ENCODE measurements around the gene TMBIM4.
"Not testable (repeated sequence)": the region's sequence is repeated elsewhere in the genome, so short reads cannot be mapped to it uniquely, and the experiment has no call there.

Gene TMBIM4

GRCh38 chr12:66182956-66183355 is 13.2 kb upstream of the TMBIM4 start:
- DNase-seq = no peak

DNA sequence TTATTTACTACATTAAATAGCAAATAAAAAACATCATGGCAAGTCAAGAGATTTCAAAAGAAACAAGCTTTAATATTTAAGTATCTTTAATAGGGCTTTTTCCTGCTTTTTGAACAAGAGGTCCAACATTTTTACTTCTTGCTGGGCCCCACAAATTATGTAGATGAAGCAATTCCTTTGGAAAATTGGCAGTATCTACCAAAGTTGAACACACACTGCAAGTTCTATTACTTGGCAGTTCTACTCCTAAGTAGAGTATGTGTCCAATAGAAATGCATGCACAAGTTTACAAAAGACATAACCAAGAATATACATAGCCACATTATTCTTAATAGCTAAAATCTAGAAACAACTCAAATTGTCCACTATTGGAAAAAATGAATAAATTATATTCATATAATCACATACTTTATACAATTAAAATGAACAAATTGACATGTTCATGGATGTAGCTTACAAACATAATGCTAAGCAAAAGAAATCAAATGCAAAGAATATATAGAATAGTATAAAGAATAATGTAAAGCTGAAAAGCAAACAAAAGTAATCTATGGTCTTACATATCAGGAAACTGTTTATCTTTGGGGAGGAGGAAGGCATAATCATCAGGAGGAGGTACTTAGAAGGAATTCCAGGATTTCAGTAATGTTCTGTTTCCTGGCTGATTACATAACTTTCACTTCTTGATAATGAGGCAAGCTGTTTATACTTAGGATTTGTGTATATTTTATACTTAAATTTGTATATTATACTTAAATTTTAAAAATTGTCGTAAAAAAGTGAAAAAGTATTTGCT is 6.5 kb upstream of the TMBIM4 start:
- no peak for DNase-seq

- not testable (repeated sequence) for DNase-seq
Measured at GRCh38 chr12:66174391-66175325, 4.9 kb upstream of the TMBIM4 start.

DNA sequence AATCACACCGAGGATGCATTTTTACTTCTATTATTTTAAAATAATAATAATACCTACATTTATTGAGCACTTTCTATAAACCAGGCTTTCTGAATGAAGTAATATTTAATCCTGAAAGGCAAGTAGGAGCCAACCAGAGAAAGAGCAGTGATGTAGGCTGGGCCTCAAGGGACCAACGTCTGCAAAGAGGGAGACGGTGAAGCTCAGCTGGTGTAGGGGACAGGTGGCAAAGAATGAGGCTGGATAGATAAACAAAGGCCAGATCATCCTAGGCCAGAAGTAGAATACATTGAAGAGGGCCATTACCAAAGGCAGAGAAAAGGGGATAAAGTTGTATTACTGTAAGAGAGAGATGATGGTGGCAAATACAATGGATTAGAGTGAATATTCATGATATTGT is 810 bp upstream of the TMBIM4 start:
- DNase-seq = no peak

DNA sequence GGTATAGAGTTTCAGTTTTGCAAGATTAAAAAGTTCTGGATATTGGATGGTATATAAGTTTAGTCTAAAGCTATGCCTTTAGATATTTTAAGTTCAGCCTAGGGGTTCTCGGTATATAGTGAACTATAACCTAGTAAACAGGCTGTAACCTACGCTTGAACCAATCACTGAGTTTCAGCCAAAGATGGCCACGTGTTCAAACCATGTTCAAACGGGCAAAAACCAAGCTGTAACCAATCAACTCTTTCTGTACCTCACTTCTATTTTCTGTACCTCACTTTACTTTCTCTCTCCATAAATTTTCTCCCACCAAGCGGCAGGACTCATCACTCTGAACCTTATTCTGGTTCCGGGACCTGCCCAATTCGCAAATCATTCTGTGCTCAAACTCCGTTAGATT is 1.4 kb downstream of the TMBIM4 start:
- DNase-seq = peak; percentile 46

DNA sequence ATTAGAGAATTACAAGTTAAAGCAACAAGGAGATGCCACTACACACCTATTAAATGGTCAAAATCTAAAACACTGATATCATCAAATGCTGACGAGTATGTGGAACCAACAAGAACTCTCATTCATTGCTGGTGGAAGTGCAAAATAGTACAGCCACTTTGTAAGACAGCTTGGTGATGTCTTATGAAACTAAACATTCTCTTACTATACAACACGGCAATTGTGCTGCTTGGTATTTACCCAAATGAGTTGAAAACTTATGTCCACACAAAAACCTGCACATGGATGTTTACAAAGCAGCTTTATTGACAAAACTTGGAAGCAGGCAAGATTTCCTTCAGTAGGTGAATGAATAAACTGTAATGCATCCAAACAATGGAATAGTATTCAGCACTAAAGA is 3.2 kb downstream of the TMBIM4 start:
- DNase-seq = no peak

- no peak for DNase-seq
Measured at GRCh38 chr12:66165141-66165540, 4.7 kb downstream of the TMBIM4 start.

DNA sequence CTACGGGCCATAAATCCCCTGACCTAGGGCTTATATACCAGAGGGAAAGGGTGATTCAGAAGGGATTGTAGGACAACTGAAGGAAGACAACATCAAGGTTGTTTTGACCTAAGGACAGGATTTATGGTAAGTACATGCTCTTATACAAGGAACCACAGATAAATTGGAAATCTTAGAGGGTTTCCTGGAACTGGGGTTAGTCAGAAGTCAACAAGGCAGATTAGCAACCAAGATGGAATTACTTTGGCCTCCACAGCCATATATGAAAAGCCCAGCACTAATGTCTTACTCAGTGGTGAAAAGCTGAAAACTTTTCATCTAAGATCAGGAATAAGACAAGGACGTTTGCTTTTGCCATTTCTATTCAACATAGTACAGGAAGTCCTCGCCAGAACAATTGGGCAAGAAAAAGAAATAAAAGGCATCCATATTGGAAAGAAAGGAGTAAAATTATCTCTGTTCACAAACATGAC is 5.4 kb downstream of the TMBIM4 start:
- DNase-seq = no peak

DNA sequence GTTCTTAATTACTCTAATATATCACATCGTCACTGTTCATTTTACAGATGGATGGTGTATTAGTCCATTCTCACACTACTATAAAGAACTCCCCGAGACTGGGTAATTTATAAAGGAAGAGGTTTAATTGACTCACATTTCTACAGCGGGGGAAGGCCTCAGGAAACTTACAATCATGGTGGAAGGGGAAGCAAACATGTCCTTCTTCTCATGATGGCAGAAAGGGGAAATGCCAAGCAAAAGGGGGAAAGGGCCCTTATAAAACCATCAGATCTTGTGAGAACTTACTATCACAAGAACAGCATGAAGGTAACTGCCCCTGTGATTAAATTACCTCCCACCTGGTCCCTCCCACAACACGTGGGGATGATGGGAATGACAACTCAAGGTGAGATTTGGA is 6.5 kb downstream of the TMBIM4 start:
- DNase-seq = no peak

DNA sequence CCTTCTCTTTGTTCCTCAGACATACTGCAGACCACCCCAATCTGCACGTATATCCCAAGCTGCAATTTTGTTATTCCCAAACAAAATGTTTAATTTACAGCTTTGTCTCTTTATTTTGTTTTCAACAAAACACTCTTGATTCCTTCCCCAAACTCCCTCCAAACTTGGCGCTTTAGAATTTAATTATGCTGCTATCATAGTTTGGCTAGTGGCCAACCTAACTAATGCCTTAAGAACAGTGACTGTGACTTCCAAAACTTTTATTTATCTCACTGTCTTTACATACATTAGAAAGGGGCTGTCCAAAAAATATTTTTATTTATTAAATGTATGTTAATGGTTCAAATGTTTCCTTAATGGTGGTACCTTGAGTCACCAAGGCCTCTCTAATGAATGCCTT is 7.1 kb downstream of the TMBIM4 start:
- DNase-seq = no peak

DNA sequence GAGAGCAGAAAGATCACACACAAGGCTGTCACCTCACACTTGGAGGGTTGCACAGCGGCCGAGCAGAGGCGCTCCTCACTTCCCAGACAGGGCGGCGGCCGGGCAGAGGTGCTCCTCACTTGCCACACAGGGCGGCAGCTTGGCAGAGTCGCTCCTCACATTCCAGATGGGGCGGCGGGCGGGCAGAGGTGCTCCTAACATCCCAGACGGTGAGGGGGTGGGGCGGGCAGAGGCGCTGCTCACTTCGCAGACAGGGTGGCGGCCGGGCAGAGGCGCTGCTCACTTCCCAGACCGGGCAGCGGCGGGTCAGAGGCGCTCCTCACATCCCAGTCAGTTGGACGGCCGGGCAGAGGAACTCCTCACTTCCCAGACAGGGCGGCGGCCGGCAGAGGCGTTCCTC is 9.1 kb downstream of the TMBIM4 start:
- no peak for DNase-seq

DNA sequence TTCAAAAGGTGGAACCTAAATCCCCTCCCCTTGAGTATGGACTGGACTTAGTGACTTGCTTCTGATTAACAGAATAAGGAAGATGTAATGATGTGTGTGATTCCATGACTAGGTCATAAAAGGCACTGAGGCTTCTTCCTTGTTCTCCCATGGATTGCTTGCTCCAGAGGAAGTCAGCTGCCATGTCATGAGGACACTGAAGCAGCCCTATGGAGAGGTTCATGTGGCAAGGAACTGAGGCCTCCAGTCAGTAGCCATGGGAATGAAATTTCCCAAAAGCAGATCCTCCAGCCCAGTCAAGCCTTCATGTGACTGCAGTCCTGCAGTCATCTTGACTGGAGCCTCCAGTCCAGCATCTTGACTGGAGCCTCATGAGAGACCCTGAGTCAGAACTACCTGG is 10.7 kb downstream of the TMBIM4 start:
- no peak for DNase-seq

- DNase-seq = no peak
Measured at GRCh38 chr12:66156654-66157053, 13.1 kb downstream of the TMBIM4 start.

DNA sequence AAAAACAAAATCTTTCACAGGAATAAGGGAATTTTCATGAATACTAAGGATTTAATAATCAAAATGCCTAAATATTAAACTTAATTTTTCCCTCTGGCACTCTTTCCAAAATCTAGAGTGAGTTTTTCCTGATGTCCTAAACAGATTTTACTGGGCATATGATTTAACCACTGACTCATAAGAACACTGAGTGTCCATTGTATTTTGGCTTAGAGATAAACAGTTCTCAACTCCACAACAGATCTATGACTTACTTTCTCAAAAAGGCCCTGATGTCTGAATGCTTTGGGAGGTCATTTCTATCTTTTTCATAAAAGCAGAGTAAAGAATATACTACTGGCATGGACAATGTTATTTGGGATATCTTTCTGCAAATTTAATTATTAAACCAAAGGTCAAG is 15.0 kb downstream of the TMBIM4 start:
- DNase-seq = no peak

DNA sequence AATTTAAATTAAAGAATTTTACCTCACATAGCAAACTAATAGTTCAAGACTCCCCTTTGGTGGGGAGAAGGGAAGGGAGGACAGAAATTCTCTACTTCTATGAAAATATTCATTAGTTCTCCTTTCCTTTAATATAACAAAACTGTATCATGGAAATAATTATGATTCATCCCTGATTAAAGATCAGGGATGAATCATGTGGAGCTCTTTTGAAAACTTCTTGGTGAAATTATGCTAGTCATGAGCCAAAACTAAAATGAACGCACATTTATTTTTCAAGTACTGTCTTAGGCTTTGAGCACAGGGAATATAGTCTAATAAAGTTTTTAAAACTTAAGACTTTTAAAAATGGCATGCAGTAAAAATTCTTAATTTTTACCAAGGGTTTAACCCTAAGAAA is 17.1 kb downstream of the TMBIM4 start:
- no peak for DNase-seq

DNA sequence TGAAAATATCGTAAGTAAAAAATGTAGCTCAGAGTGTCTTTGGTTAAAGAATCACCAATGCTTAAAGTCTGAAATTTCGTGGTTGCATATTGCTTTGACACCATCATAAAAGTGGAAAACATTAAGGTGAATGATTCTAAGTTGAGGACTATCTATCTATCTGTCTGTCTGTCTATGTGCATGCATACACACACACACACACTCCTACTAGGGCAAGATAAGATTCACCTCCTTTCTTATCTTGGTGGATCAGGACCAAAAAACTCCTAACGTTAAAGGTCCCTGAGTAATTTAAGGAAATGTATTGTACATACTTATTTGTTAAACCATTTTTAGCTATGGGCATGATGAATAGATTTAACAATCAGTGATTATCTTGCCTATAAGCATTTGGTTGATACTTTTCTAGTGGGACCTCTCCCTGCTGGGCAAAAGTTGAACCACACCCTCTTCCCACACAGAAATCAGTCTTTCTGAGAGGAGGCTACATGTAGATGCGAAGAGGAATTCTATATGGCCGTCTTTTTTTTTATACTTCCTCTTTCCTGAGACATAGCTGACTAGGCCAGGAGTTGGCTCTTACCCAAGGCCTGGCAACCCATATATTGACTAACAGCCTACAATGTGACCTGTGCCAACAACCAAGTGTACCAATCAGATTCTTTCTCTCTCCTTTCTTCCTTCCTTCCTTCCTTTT is 19.9 kb downstream of the TMBIM4 start:
- DNase-seq = peak; percentile 94

GRCh38 chr12:66144791-66145754 is 24.7 kb downstream of the TMBIM4 start:
- DNase-seq = peak; percentile 94

- DNase-seq = no peak
Measured at GRCh38 chr12:66143868-66144267, 25.9 kb downstream of the TMBIM4 start.

- DNase-seq = no peak
Measured at GRCh38 chr12:66142826-66143225, 27.0 kb downstream of the TMBIM4 start.

GRCh38 chr12:66141299-66141698 is 28.5 kb downstream of the TMBIM4 start:
- DNase-seq = no peak

GRCh38 chr12:66140731-66141130 is 29.1 kb downstream of the TMBIM4 start:
- no peak for DNase-seq

DNA sequence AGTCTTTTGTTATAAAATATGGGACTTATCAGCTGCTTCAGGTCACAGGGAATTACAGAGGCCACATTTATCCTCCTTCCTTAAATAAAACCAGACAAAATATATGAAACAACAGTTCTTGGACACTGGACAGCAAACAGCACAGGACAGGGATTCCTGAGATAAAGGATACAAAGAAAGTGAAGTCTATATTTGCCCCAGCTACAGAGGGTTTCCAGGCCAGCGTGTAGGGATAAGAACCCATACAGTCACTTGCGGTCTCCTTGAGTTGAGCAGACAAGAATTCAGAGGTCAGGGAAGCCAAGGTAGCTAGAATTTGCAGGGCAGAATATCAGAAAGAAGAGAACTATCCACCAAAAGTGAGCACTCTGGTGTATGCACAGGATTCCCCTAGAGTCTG is 30.5 kb downstream of the TMBIM4 start:
- no peak for DNase-seq

All from GF-D8 (cell line).